HepG2 (cell line): ENCODE measurements around the gene GBP4. TPM values are rescaled to one million over a fixed set of nuclear protein-coding genes. Genes with fewer than 3 reads are reported as not detected.
"Not testable (repeated sequence)": the region's sequence is repeated elsewhere in the genome, so short reads cannot be mapped to it uniquely, and the experiment has no call there.

Source experiments
- ATAC-seq: fragments of 200-7000 bp; cut with Tn5 transposase; 3 replicates; pipeline ENCODE4 v1.9.1; 2020; ENCODE audit warnings: mild to moderate bottlenecking, moderate library complexity
- BruUV-seq: library from RNA; stranded (reverse); fragments of 400-500 nt; replicated peaks from 2 replicates; lab custom pipeline; 2021; lab: Mats Ljungman, UMichigan
- CTCF ChIA-PET: fragments of 300-600 bp; formaldehyde crosslinking; extraction: SDS; loops from one replicate; lab custom pipeline; 2021; ENCODE audit warnings: low total read pairs, inconsistent platforms, low intra/inter-chr PET ratio; lab: Yijun Ruan, JAX
- POLR2A ChIA-PET: fragments of 350-600 bp; sonication (Branson Sonifier 250); formaldehyde crosslinking; loops from one replicate; lab custom pipeline; 2020; ENCODE audit warnings: antibody characterized with exemption, inconsistent platforms; lab: Yijun Ruan, JAX
- DNase-seq: peaks from one replicate; pipeline ENCODE4 v3.0.0-alpha.2; 2015; ENCODE audit warnings: low spot score
- FAIRE-seq: peaks from 3 replicates; lab custom pipeline; 2011; peaks lifted over from hg19 to GRCh38; lab: Jason Lieb, UNC
- H2AFZ ChIP-seq: one replicate; pipeline ENCODE4 v1.6.1; 2011; ENCODE audit warnings: low read length, inconsistent platforms
- H3K27ac ChIP-seq: fragments of 300-600 bp; 3 replicates; pipeline ENCODE4 v1.8.0; 2011; ENCODE audit warnings: mixed run types, mild to moderate bottlenecking, mixed read lengths, low read length, inconsistent platforms; ENCODE audit not compliant: insufficient read depth; ENCODE audit errors: extremely low read length
- H3K27me3 ChIP-seq, 2 experiments: fragments of 200-600 bp in 1 of 2; 2 replicates in 1 of 2; 3 replicates in 1 of 2; pipeline versions ENCODE4 v1.6.0 to v1.8.0; 2011; ENCODE audit warnings: low read length in 2 of 2, mild to moderate bottlenecking in 2 of 2, moderate library complexity in 2 of 2, inconsistent platforms in 1 of 2; ENCODE audit not compliant: insufficient read depth in 2 of 2, control insufficient read depth in 1 of 2
- H3K36me3 ChIP-seq, 2 experiments: fragments of 200-600 bp in 1 of 2; replicated peaks in 1 of 2; 2 replicates in 1 of 2; 3 replicates in 1 of 2; pipeline versions ENCODE4 v1.5.1 to v1.8.0; 2011; ENCODE audit warnings: low read length in 2 of 2, inconsistent platforms in 1 of 2; ENCODE audit not compliant: insufficient read depth in 2 of 2, control insufficient read depth in 1 of 2
- H3K4me1 ChIP-seq: 2 replicates; pipeline ENCODE4 v1.5.1; 2012; ENCODE audit warnings: low read length, inconsistent platforms; ENCODE audit not compliant: insufficient read depth
- H3K4me2 ChIP-seq: 2 replicates; pipeline ENCODE4 v1.6.0; 2011; ENCODE audit warnings: low read depth, low read length, inconsistent platforms
- H3K4me3 ChIP-seq, 3 experiments: fragments of 200-600 bp in 1 of 3; sonication (generic), shearing (Covaris generic) in 1 of 3; replicated peaks in 1 of 3; 2 replicates each; pipeline ENCODE4 v1.5.1; 2011 to 2016; ENCODE audit warnings: low read length in 3 of 3, inconsistent platforms in 2 of 3, low read depth in 2 of 3, mild to moderate bottlenecking in 2 of 3, control low read depth in 1 of 3, mixed read lengths in 1 of 3; ENCODE audit not compliant: insufficient read depth in 1 of 3
- H3K79me2 ChIP-seq: one replicate; pipeline ENCODE4 v1.6.1; 2011; ENCODE audit warnings: low read length, inconsistent platforms; ENCODE audit not compliant: insufficient read depth
- H3K9ac ChIP-seq: 2 replicates; pipeline ENCODE4 v1.6.0; 2011; ENCODE audit warnings: mild to moderate bottlenecking, low read depth, low read length, inconsistent platforms; ENCODE audit not compliant: insufficient read depth
- H3K9me3 ChIP-seq: 2 replicates; pipeline ENCODE4 v1.5.1; 2012; ENCODE audit warnings: mild to moderate bottlenecking, low read length
- H4K20me1 ChIP-seq: 2 replicates; pipeline ENCODE4 v1.6.0; 2011; ENCODE audit warnings: inconsistent platforms, mild to moderate bottlenecking, low read length, moderate library complexity; ENCODE audit not compliant: insufficient read depth
- ATAD3A ChIP-seq: sonication (generic); formaldehyde crosslinking; IDR thresholded peaks from 2 replicates; pipeline ENCODE4 v1.4.0; 2020; ENCODE audit warnings: missing genetic modification reagents
- ATF7 ChIP-seq, 2 experiments: fragments of 450-650 bp in 1 of 2; sonication (generic) in 1 of 2; formaldehyde crosslinking in 1 of 2; IDR thresholded peaks; 2 replicates each; pipeline versions ENCODE4 v1.4.0 to v1.6.1; 2016 to 2020; ENCODE audit warnings: antibody characterized with exemption in 1 of 2, mild to moderate bottlenecking in 1 of 2, missing genetic modification reagents in 1 of 2
- DNMT3B ChIP-seq: conservative IDR thresholded peaks from 2 replicates; pipeline ENCODE4 v1.6.1; 2016; ENCODE audit warnings: missing biosample characterization, control low read depth
- HNRNPL ChIP-seq: fragments of 200-400 bp; formaldehyde crosslinking; IDR thresholded peaks from 2 replicates; pipeline ENCODE4 v1.6.1; 2017; ENCODE audit warnings: mild to moderate bottlenecking, low read depth, low read length
- HOXA5 ChIP-seq: sonication (generic); formaldehyde crosslinking; IDR thresholded peaks from 2 replicates; pipeline ENCODE4 v1.4.0; 2020; ENCODE audit warnings: missing genetic modification reagents
- RARA ChIP-seq: IDR thresholded peaks from 2 replicates; pipeline ENCODE4 v1.6.1; 2016; ENCODE audit warnings: missing genetic modification reagents, missing compliant biosample characterization
- RBAK ChIP-seq: sonication (generic); formaldehyde crosslinking; IDR thresholded peaks from 2 replicates; pipeline ENCODE4 v1.5.1; 2020; ENCODE audit warnings: mild to moderate bottlenecking, missing genetic modification reagents
- RXRB ChIP-seq: IDR thresholded peaks from 2 replicates; pipeline ENCODE4 v1.6.1; 2016; ENCODE audit warnings: borderline replicate concordance, missing genetic modification reagents, missing compliant biosample characterization
- SYNCRIP ChIP-seq: fragments of 200-400 bp; formaldehyde crosslinking; IDR thresholded peaks from 2 replicates; pipeline ENCODE4 v1.6.1; 2018; ENCODE audit warnings: mild to moderate bottlenecking, low read depth, low read length; ENCODE audit not compliant: insufficient read depth
- TGIF2 ChIP-seq: IDR thresholded peaks from 2 replicates; pipeline ENCODE4 v1.6.1; 2016; ENCODE audit warnings: control low read depth, missing compliant biosample characterization
- ZMAT3 ChIP-seq: sonication (generic); formaldehyde crosslinking; conservative IDR thresholded peaks from 2 replicates; pipeline ENCODE4 v1.7.0; 2021; ENCODE audit warnings: missing genetic modification reagents
- ZMYM4 ChIP-seq: sonication (generic); formaldehyde crosslinking; IDR thresholded peaks from 2 replicates; pipeline ENCODE4 v1.8.1; 2023; ENCODE audit warnings: mild to moderate bottlenecking, missing genetic modification reagents
- ZNF33B ChIP-seq: sonication (generic); formaldehyde crosslinking; IDR thresholded peaks from 2 replicates; pipeline ENCODE4 v1.5.1; 2020; ENCODE audit warnings: mild to moderate bottlenecking, missing genetic modification reagents
- ZNF713 ChIP-seq: sonication (generic); formaldehyde crosslinking; IDR thresholded peaks from 2 replicates; pipeline ENCODE4 v1.4.0; 2020; ENCODE audit warnings: mild to moderate bottlenecking, missing genetic modification reagents
- WGBS: methylation state at CpG from one replicate; pipeline ENCODE4 v1.1.6; 2017; ENCODE audit warnings: low lambda C conversion rate; 5-methylcytosine and 5-hydroxymethylcytosine counted together
- in situ Hi-C: cut with HindIII; loops from 2 replicates; pipeline ENCODE4 v1.10.0; 2017; ENCODE audit warnings: low pct_unique_long_range_greater_than_20kb; ENCODE audit not compliant: extremely low pct_ligation_motif_present
- intact Hi-C: fragments of 100-400 bp; cut with micrococcal nuclease; formaldehyde crosslinking; loops from one replicate; pipeline ENCODE4 v1.10.0; 2022; ENCODE audit not compliant: unreplicated experiment
- polyA plus RNA-seq, 8 experiments: library from polyadenylated mRNA; depleted of rRNA in 3 of 8; stranded (reverse) in 7 of 8; unstranded in 1 of 8; fragments of >200 nt; fragmentation: Illumina TruSeq in 4 of 8; extraction: Trizol in 4 of 8; gene quantifications; 2 replicates each; pipeline versions ENCODE4 v1.2.1 to v1.2.3, GENCODE V29; 2011 to 2016; ENCODE audit warnings: low read depth in 4 of 8, missing spikeins in 1 of 8, mixed read lengths in 1 of 8; ENCODE audit not compliant: insufficient read depth in 1 of 8
- total RNA-seq, 5 experiments: library from RNA; depleted of rRNA; stranded (reverse); fragments of >200 nt; fragmentation: Illumina TruSeq; extraction: Trizol; gene quantifications; 2 replicates each; pipeline ENCODE4 v1.2.3, GENCODE V29; 2016; ENCODE audit warnings: low read depth in 1 of 5
- TF ChIP-seq, protein P1 (sequence below): sonication (generic); formaldehyde crosslinking; IDR thresholded peaks from 2 replicates; pipeline ENCODE4 v1.5.1; 2020; ENCODE audit warnings: mild to moderate bottlenecking, missing genetic modification reagents, borderline replicate concordance
- TF ChIP-seq, protein P2 (sequence below): sonication (generic); formaldehyde crosslinking; IDR thresholded peaks from 2 replicates; pipeline ENCODE4 v1.9.0; 2021; ENCODE audit warnings: missing genetic modification reagents, mild to moderate bottlenecking, borderline replicate concordance

GBP4 gene
- total and polyA plus RNA-seq, 2 of the 13 experiments (the other 11 are each of a cell fraction or from before 2014, with no cell fraction given): not detected

DNA sequence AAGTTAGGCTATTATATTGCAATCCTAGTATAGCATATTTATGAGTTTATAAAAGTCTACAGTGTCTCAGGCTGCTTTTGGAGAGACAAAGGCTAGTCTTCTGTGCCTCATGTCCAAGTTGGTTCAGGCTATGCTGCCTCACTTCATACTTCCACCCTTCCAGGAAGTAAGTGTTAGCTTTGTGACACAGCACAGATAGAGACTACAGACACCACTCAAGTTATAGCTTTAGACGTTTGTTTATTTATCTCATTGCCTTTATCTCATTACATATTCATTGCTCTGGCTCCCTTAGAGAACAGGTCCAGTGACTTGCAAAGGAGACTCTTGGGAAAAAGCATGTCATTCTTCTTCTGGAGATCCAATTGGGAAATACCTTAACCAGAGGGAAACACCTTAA lies 22.6 kb upstream of the GBP4 start:
- no peaks in the 10 kb centered on the region; a peak in 1 of 5 replicates for H3K27me3 ChIP-seq
- no peaks in the 10 kb centered on the region for H3K36me3 ChIP-seq
- no peaks in the 10 kb centered on the region for H3K4me1 ChIP-seq
- FAIRE-seq: no peak
- no TSS peak for BruUV-seq
- TF ChIP-seq ZMYM4 (CRISPR knock-in tag) (no peak), SYNCRIP (no peak), TGIF2 (no peak), ZMAT3 (no peak), RBAK (CRISPR knock-in tag) (no peak), DNMT3B (CRISPR knock-in tag) (no peak), ATF7 (IDR thresholded peaks at IDR 0.05) (no peak), ATF7 (CRISPR knock-in tag; IDR thresholded peaks at IDR 0.05) (no peak), ZNF713 (no peak), RARA (CRISPR knock-in tag) (no peak), RXRB (CRISPR knock-in tag) (no peak), ATAD3A (CRISPR knock-in tag) (no peak), ZNF33B (CRISPR knock-in tag) (no peak), HNRNPL (no peak), HOXA5 (CRISPR knock-in tag) (no peak)
- TF ChIP-seq, protein P1, sequence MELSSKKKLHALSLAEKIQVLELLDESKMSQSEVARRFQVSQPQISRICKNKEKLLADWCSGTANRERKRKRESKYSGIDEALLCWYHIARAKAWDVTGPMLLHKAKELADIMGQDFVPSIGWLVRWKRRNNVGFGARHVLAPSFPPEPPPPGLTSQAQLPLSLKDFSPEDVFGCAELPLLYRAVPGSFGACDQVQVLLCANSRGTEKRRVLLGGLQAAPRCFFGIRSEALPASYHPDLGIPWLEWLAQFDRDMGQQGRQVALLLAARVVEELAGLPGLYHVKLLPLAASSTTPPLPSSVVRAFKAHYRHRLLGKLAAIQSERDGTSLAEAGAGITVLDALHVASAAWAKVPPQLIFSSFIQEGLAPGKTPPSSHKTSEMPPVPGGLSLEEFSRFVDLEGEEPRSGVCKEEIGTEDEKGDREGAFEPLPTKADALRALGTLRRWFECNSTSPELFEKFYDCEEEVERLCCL (CRISPR knock-in tag): no peak
- TF ChIP-seq, protein P2, sequence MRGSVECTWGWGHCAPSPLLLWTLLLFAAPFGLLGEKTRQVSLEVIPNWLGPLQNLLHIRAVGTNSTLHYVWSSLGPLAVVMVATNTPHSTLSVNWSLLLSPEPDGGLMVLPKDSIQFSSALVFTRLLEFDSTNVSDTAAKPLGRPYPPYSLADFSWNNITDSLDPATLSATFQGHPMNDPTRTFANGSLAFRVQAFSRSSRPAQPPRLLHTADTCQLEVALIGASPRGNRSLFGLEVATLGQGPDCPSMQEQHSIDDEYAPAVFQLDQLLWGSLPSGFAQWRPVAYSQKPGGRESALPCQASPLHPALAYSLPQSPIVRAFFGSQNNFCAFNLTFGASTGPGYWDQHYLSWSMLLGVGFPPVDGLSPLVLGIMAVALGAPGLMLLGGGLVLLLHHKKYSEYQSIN: no peak
- in situ Hi-C loops: no loop called here
- DNase-seq: no peak
- H3K4me2 ChIP-seq: no peak overlapping the region
- H3K27ac ChIP-seq: no peak overlapping the region
- no peak overlapping the region for H3K9ac ChIP-seq
- H3K9me3 ChIP-seq: no peaks in the 10 kb centered on the region
- 0% methylated on average over 1 of the region's 1 CpG for WGBS
- no peak for ATAC-seq
- POLR2A ChIA-PET: no interaction called here
- H4K20me1 ChIP-seq: no peaks in the 10 kb centered on the region
- intact Hi-C loops: no loop called here
- H2AFZ ChIP-seq: no peak overlapping the region
- no peaks in the 10 kb centered on the region for H3K79me2 ChIP-seq
- H3K4me3 ChIP-seq: no peak overlapping the region
- CTCF ChIA-PET: no interaction called here

DNA sequence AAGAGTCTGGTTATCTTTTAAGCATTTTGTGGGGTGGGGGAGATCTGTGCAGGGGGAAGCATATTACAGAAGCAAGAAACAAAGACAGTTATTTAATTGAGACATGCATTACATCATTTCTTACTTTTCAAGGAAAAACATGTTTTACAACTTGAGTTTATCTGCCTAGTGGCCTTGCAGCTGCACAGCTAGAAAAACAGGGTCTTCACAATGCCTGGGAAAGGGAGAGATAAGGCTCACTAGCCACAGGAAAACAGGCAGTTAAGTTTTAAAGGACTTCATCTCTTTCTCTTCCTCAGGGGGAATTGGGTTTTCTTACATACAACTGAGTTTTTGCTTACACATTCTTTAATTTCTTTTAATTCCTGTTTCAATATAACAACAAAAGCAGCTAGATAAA lies 21.1 kb upstream of the GBP4 start:
- H3K4me2 ChIP-seq, H3K36me3 ChIP-seq, CTCF ChIA-PET, H2AFZ ChIP-seq, H3K9me3 ChIP-seq, ATAC-seq, H3K27ac ChIP-seq, H3K27me3 ChIP-seq, DNase-seq, H4K20me1 ChIP-seq, POLR2A ChIA-PET, H3K4me3 ChIP-seq, intact Hi-C loops, H3K79me2 ChIP-seq, BruUV-seq, H3K9ac ChIP-seq, H3K4me1 ChIP-seq, in situ Hi-C loops, FAIRE-seq: not testable (repeated sequence)
